Measurements from ENCODE around the gene ARSA.
"Not testable (repeated sequence)": the region's sequence is repeated elsewhere in the genome, so short reads cannot be mapped to it uniquely, and the experiment has no call there.

Gene ARSA

GRCh38 chr22:50622723-50623327 lies 5.1 kb downstream of the ARSA start:
- DNase-seq (ENCODE audit: insufficient read length, low spot score), result no peak
- FAIRE-seq, result no peak

GRCh38 chr22:50621948-50622722 lies 5.8 kb downstream of the ARSA start:
- TF ChIP-seq SPI1 (IDR thresholded peaks at IDR 0.05; ENCODE audit: low read depth, low read length) (peak; percentile 48), TAF1 (IDR thresholded peaks at IDR 0.05; ENCODE audit: low read depth, low read length) (no peak)
- DNase-seq (ENCODE audit: insufficient read length, low spot score) (no peak), FAIRE-seq (no peak)

More at GRCh38 chr22:50622723-50623327, 5.1 kb downstream of the ARSA start:
- TF ChIP-seq SPI1 (IDR thresholded peaks at IDR 0.05; ENCODE audit: low read depth, low read length), result no peak
- TF ChIP-seq POU2F2 (IDR thresholded peaks at IDR 0.05; ENCODE audit: low read depth, low read length), result no peak
- TF ChIP-seq TAF1 (IDR thresholded peaks at IDR 0.05; ENCODE audit: low read depth, low read length), result no peak
- TF ChIP-seq POLR2A (IDR thresholded peaks at IDR 0.05; ENCODE audit: low read depth, low read length), result no peak
- no peak for TF ChIP-seq POLR2AphosphoS5 (IDR thresholded peaks at IDR 0.05; ENCODE audit: low read depth, low read length)
- no peak for TF ChIP-seq PAX5 (IDR thresholded peaks at IDR 0.05; ENCODE audit: insufficient read depth, low read length, severe bottlenecking)

GRCh38 chr22:50621356-50621880 lies 6.5 kb downstream of the ARSA start:
- no peak for DNase-seq (ENCODE audit: insufficient read length, low spot score)
- FAIRE-seq, result no peak
- TF ChIP-seq TAF1 (IDR thresholded peaks at IDR 0.05; ENCODE audit: low read depth, low read length), result peak; percentile 45; the same call in 1 of the 2 replicates
- TF ChIP-seq POLR2A (IDR thresholded peaks at IDR 0.05; ENCODE audit: low read depth, low read length), result peak; percentile 68; the same call in 1 of the 2 replicates
- TF ChIP-seq PAX5 (IDR thresholded peaks at IDR 0.05; ENCODE audit: insufficient read depth, low read length, severe bottlenecking), result no peak
- TF ChIP-seq POLR2AphosphoS5 (IDR thresholded peaks at IDR 0.05; ENCODE audit: low read depth, low read length), result peak; percentile 62; the same call in 1 of the 2 replicates
- peak; percentile 66 for TF ChIP-seq POU2F2 (IDR thresholded peaks at IDR 0.05; ENCODE audit: low read depth, low read length)
- TF ChIP-seq SPI1 (IDR thresholded peaks at IDR 0.05; ENCODE audit: low read depth, low read length), result peak; percentile 93

- FAIRE-seq (peak; percentile 99), DNase-seq (ENCODE audit: insufficient read length, low spot score) (no peak)
- TF ChIP-seq SPI1 (IDR thresholded peaks at IDR 0.05; ENCODE audit: low read depth, low read length) (0 out of 2 replicates have a peak, but pooled peaks have one; percentile 24), POLR2A (IDR thresholded peaks at IDR 0.05; ENCODE audit: low read depth, low read length) (no peak), TAF1 (IDR thresholded peaks at IDR 0.05; ENCODE audit: low read depth, low read length) (no peak), POLR2AphosphoS5 (IDR thresholded peaks at IDR 0.05; ENCODE audit: low read depth, low read length) (no peak; the same call in 1 of the 2 replicates), POU2F2 (IDR thresholded peaks at IDR 0.05; ENCODE audit: low read depth, low read length) (peak; percentile 96)
Measured at GRCh38 chr22:50620593-50621355, 7.2 kb downstream of the ARSA start.

- not testable (repeated sequence) for DNase-seq (ENCODE audit: insufficient read length, low spot score); FAIRE-seq
Measured at GRCh38 chr22:50614296-50614695, 13.7 kb downstream of the ARSA start.

GRCh38 chr22:50613291-50613981 lies 14.5 kb downstream of the ARSA start:
- no peak for TF ChIP-seq TAF1 (IDR thresholded peaks at IDR 0.05; ENCODE audit: low read depth, low read length)
- TF ChIP-seq POU2F2 (IDR thresholded peaks at IDR 0.05; ENCODE audit: low read depth, low read length), result no peak
- TF ChIP-seq PAX5 (IDR thresholded peaks at IDR 0.05; ENCODE audit: insufficient read depth, low read length, severe bottlenecking), result no peak
- no peak for TF ChIP-seq POLR2A (IDR thresholded peaks at IDR 0.05; ENCODE audit: low read depth, low read length)
- TF ChIP-seq SPI1 (IDR thresholded peaks at IDR 0.05; ENCODE audit: low read depth, low read length), result no peak
- TF ChIP-seq POLR2AphosphoS5 (IDR thresholded peaks at IDR 0.05; ENCODE audit: low read depth, low read length), result no peak
- DNase-seq (ENCODE audit: insufficient read length, low spot score), result no peak
- no peak for FAIRE-seq

GRCh38 chr22:50612528-50613221 lies 15.3 kb downstream of the ARSA start:
- TF ChIP-seq POU2F2 (IDR thresholded peaks at IDR 0.05; ENCODE audit: low read depth, low read length), result no peak
- FAIRE-seq (peak; percentile 40), DNase-seq (ENCODE audit: insufficient read length, low spot score) (no peak)

- no peak for DNase-seq (ENCODE audit: insufficient read length, low spot score)
- TF ChIP-seq POLR2AphosphoS5 (IDR thresholded peaks at IDR 0.05; ENCODE audit: low read depth, low read length) (no peak), SPI1 (IDR thresholded peaks at IDR 0.05; ENCODE audit: low read depth, low read length) (no peak), POLR2A (IDR thresholded peaks at IDR 0.05; ENCODE audit: low read depth, low read length) (no peak), TAF1 (IDR thresholded peaks at IDR 0.05; ENCODE audit: low read depth, low read length) (no peak), POU2F2 (IDR thresholded peaks at IDR 0.05; ENCODE audit: low read depth, low read length) (no peak), PAX5 (IDR thresholded peaks at IDR 0.05; ENCODE audit: insufficient read depth, low read length, severe bottlenecking) (no peak)
- FAIRE-seq, result no peak
Measured at GRCh38 chr22:50612168-50612527, 15.8 kb downstream of the ARSA start.

All from GM12891 (cell line).